ENCODE measurements around the gene SPNS1.

Gene SPNS1

GRCh38 chr16:29011112-29011511, 36.5 kb downstream of the SPNS1 start:
- in situ Hi-C loops (cut with MboI; ENCODE audit: low pct_unique_long_range_greater_than_20kb, low sequenced_read_pairs, unreplicated experiment): no loop called here
- TF ChIP-seq CTCF (IDR thresholded peaks at IDR 0.05; ENCODE audit: extremely low read depth, insufficient read depth, missing control alignments): no peak
- DNase-seq (ENCODE audit: low spot score): no peak

- in situ Hi-C loops (cut with MboI; ENCODE audit: low pct_unique_long_range_greater_than_20kb, low sequenced_read_pairs, unreplicated experiment): no loop called here
- no peak for TF ChIP-seq CTCF (IDR thresholded peaks at IDR 0.05; ENCODE audit: extremely low read depth, insufficient read depth, missing control alignments)
- no peak for DNase-seq (ENCODE audit: low spot score)
Observed at GRCh38 chr16:29011851-29012250, 37.3 kb downstream of the SPNS1 start.

GRCh38 chr16:29012913-29013553, 38.5 kb downstream of the SPNS1 start:
- TF ChIP-seq CTCF (IDR thresholded peaks at IDR 0.05; ENCODE audit: extremely low read depth, insufficient read depth, missing control alignments): no peak
- in situ Hi-C loops (cut with MboI; ENCODE audit: low pct_unique_long_range_greater_than_20kb, low sequenced_read_pairs, unreplicated experiment): no loop called here
- DNase-seq (ENCODE audit: low spot score): no peak

GRCh38 chr16:29014561-29015069, 40.0 kb downstream of the SPNS1 start:
- in situ Hi-C loops (cut with MboI; ENCODE audit: low pct_unique_long_range_greater_than_20kb, low sequenced_read_pairs, unreplicated experiment): no loop called here
- no peak for DNase-seq (ENCODE audit: low spot score)
- TF ChIP-seq CTCF (IDR thresholded peaks at IDR 0.05; ENCODE audit: extremely low read depth, insufficient read depth, missing control alignments): no peak

GRCh38 chr16:29022196-29022595, 47.6 kb downstream of the SPNS1 start:
- no peak for DNase-seq (ENCODE audit: low spot score)
- in situ Hi-C loops (cut with MboI; ENCODE audit: low pct_unique_long_range_greater_than_20kb, low sequenced_read_pairs, unreplicated experiment): no loop called here
- TF ChIP-seq CTCF (IDR thresholded peaks at IDR 0.05; ENCODE audit: extremely low read depth, insufficient read depth, missing control alignments): no peak

GRCh38 chr16:29023279-29024277, 49.0 kb downstream of the SPNS1 start:
- no peak for DNase-seq (ENCODE audit: low spot score)
- in situ Hi-C loops (cut with MboI; ENCODE audit: low pct_unique_long_range_greater_than_20kb, low sequenced_read_pairs, unreplicated experiment): no loop called here
- no peak for TF ChIP-seq CTCF (IDR thresholded peaks at IDR 0.05; ENCODE audit: extremely low read depth, insufficient read depth, missing control alignments)
